HEK293 (cell line): ENCODE results near the gene FUOM.
A peak's percentile ranks its signal among the peaks of the same experiment; 100 is the strongest.

Source experiments
- CTCF ChIA-PET: fragments of 350-600 bp; formaldehyde crosslinking; extraction: SDS; loops from one replicate; lab custom pipeline; 2021; ENCODE audit warnings: antibody characterized with exemption; lab: Yijun Ruan, JAX
- POLR2A ChIA-PET: fragments of 300-600 bp; formaldehyde crosslinking; extraction: SDS; loops from one replicate; lab custom pipeline; 2020; ENCODE audit warnings: antibody characterized with exemption, inconsistent platforms; lab: Yijun Ruan, JAX
- H3K27ac ChIP-seq: fragments of 200-500 bp; sonication (Bioruptor generic); 2 replicates; pipeline ENCODE4 v1.5.1; 2014; ENCODE audit warnings: low read depth, low read length, control low read depth, inconsistent platforms; ENCODE audit errors: extremely low read depth
- H3K36me3 ChIP-seq, 2 experiments: fragments of 200-500 bp in 1 of 2; sonication (Bioruptor generic) in 1 of 2; 1 replicate in 1 of 2; 2 replicates in 1 of 2; pipeline ENCODE4 v1.5.1; 2014 to 2017; ENCODE audit warnings: inconsistent platforms in 2 of 2, low read length in 2 of 2; ENCODE audit not compliant: control insufficient read depth in 2 of 2, insufficient read depth in 1 of 2
- H3K4me1 ChIP-seq: fragments of 200-500 bp; sonication (Bioruptor generic); 2 replicates; pipeline ENCODE4 v1.5.1; 2014; ENCODE audit warnings: mild to moderate bottlenecking, low read length, inconsistent platforms; ENCODE audit not compliant: control insufficient read depth, insufficient read depth
- H3K4me3 ChIP-seq: 2 replicates; pipeline ENCODE4 v1.5.1; 2011; ENCODE audit warnings: low read depth, mild to moderate bottlenecking, control low read depth, low read length, moderate library complexity
- H3K9me3 ChIP-seq: fragments of 200-500 bp; sonication (Bioruptor generic); 2 replicates; pipeline ENCODE4 v1.5.1; 2014; ENCODE audit warnings: low read depth, low read length, inconsistent platforms; ENCODE audit not compliant: control insufficient read depth, insufficient read depth
- EGR2 ChIP-seq: fragments of 450-650 bp; formaldehyde crosslinking; IDR thresholded peaks from 2 replicates; pipeline ENCODE4 v1.5.1; 2016; ENCODE audit warnings: low read depth, missing biosample characterization, missing genetic modification characterization
- HOXC10 ChIP-seq: sonication (generic); formaldehyde crosslinking; IDR thresholded peaks from 2 replicates; pipeline ENCODE4 v1.8.1; 2023; ENCODE audit warnings: mild to moderate bottlenecking, missing genetic modification reagents
- KLF10 ChIP-seq: fragments of 450-650 bp; IDR thresholded peaks from 2 replicates; pipeline ENCODE4 v1.5.1; 2018; ENCODE audit warnings: missing biosample characterization, mild to moderate bottlenecking, missing genetic modification characterization
- KLF17 ChIP-seq: fragments of 450-650 bp; formaldehyde crosslinking; IDR thresholded peaks from 2 replicates; pipeline ENCODE4 v1.5.1; 2016; ENCODE audit warnings: missing biosample characterization, missing genetic modification characterization
- KLF8 ChIP-seq: fragments of 450-650 bp; formaldehyde crosslinking; IDR thresholded peaks from 2 replicates; pipeline ENCODE4 v1.5.1; 2016; ENCODE audit warnings: missing biosample characterization, missing genetic modification characterization
- KLF9 ChIP-seq: fragments of 450-650 bp; formaldehyde crosslinking; IDR thresholded peaks from 2 replicates; pipeline ENCODE4 v1.5.1; 2016; ENCODE audit warnings: missing biosample characterization, missing genetic modification characterization, low read depth
- MYNN ChIP-seq: fragments of 450-650 bp; formaldehyde crosslinking; IDR thresholded peaks from 2 replicates; pipeline ENCODE4 v1.5.1; 2016; ENCODE audit warnings: missing biosample characterization, missing genetic modification characterization, borderline replicate concordance
- SP2 ChIP-seq: fragments of 450-650 bp; formaldehyde crosslinking; IDR thresholded peaks from 2 replicates; pipeline ENCODE4 v1.5.1; 2016; ENCODE audit warnings: missing biosample characterization, missing genetic modification characterization
- ZFHX2 ChIP-seq: fragments of 450-650 bp; formaldehyde crosslinking; conservative IDR thresholded peaks from 2 replicates; pipeline ENCODE4 v1.5.1; 2016; ENCODE audit warnings: missing biosample characterization, missing genetic modification characterization
- ZFP3 ChIP-seq: fragments of 450-650 bp; formaldehyde crosslinking; IDR thresholded peaks from 2 replicates; pipeline ENCODE4 v1.5.1; 2016; ENCODE audit warnings: low read depth, missing biosample characterization, missing genetic modification characterization
- ZNF146 ChIP-seq: fragments of 450-650 bp; formaldehyde crosslinking; IDR thresholded peaks from 2 replicates; pipeline ENCODE4 v1.5.1; 2016; ENCODE audit warnings: missing biosample characterization, missing genetic modification characterization
- ZNF157 ChIP-seq: fragments of 450-650 bp; formaldehyde crosslinking; IDR thresholded peaks from 2 replicates; pipeline ENCODE4 v1.5.1; 2016; ENCODE audit warnings: missing biosample characterization, missing genetic modification characterization
- ZNF398 ChIP-seq: fragments of 450-650 bp; formaldehyde crosslinking; IDR thresholded peaks from 2 replicates; pipeline ENCODE4 v1.5.1; 2017; ENCODE audit warnings: missing biosample characterization, missing genetic modification characterization
- ZNF433 ChIP-seq: fragments of 450-650 bp; formaldehyde crosslinking; IDR thresholded peaks from 2 replicates; pipeline ENCODE4 v1.5.1; 2016; ENCODE audit warnings: missing biosample characterization, missing genetic modification characterization, low read depth
- ZNF530 ChIP-seq: fragments of 450-650 bp; formaldehyde crosslinking; IDR thresholded peaks from 2 replicates; pipeline ENCODE4 v1.5.1; 2016; ENCODE audit warnings: low read depth, missing biosample characterization, missing genetic modification characterization
- ZNF585B ChIP-seq: fragments of 450-650 bp; formaldehyde crosslinking; IDR thresholded peaks from 2 replicates; pipeline ENCODE4 v1.5.1; 2016; ENCODE audit warnings: missing biosample characterization, missing genetic modification characterization
- ZNF623 ChIP-seq: fragments of 450-650 bp; formaldehyde crosslinking; IDR thresholded peaks from 2 replicates; pipeline ENCODE4 v1.5.1; 2016; ENCODE audit warnings: missing biosample characterization, missing genetic modification characterization
- ZNF704 ChIP-seq: fragments of 450-650 bp; formaldehyde crosslinking; IDR thresholded peaks from 2 replicates; pipeline ENCODE4 v1.5.1; 2016; ENCODE audit warnings: missing biosample characterization, missing genetic modification characterization
- ZSCAN23 ChIP-seq: fragments of 450-650 bp; formaldehyde crosslinking; IDR thresholded peaks from 2 replicates; pipeline ENCODE4 v1.5.1; 2016; ENCODE audit warnings: missing biosample characterization, missing genetic modification characterization
- ZSCAN5A ChIP-seq: fragments of 450-650 bp; formaldehyde crosslinking; IDR thresholded peaks from 2 replicates; pipeline ENCODE4 v1.5.1; 2016; ENCODE audit warnings: missing biosample characterization, missing genetic modification characterization
- TF ChIP-seq, protein P1 (sequence below): fragments of 450-650 bp; formaldehyde crosslinking; IDR thresholded peaks from 2 replicates; pipeline ENCODE4 v1.5.1; 2016; ENCODE audit warnings: missing biosample characterization, missing genetic modification characterization
- TF ChIP-seq, protein P2 (sequence below): fragments of 450-650 bp; IDR thresholded peaks from 2 replicates; pipeline ENCODE4 v1.5.1; 2018; ENCODE audit warnings: missing biosample characterization, mild to moderate bottlenecking, missing genetic modification characterization
- TF ChIP-seq, protein P3 (sequence below): fragments of 450-650 bp; formaldehyde crosslinking; IDR thresholded peaks from 2 replicates; pipeline ENCODE4 v1.5.1; 2016; ENCODE audit warnings: missing biosample characterization, missing genetic modification characterization

FUOM gene

GRCh38 chr10:133362846-133363245 is 5.0 kb upstream of the FUOM start:
- ChIA-PET POLR2A (interaction anchor here (0.6 to 2.6 kb wide), 2 partner anchors 10 to 20 kb away, joined by 4 to 16 read pairs; partner anchors contain the start of gene ECHS1), CTCF (interaction anchor here (4.2 kb wide), 1 partner anchor 33 kb away, joined by 27 read pairs; no protein-coding TSS in a partner anchor)
- Histone ChIP-seq H3K4me1 (peaks cover 4% of the 10 kb centered on the region; the same call in 1 of the 2 replicates), H3K9me3 (no peaks in the 10 kb centered on the region), H3K4me3 (no peak overlapping the region), H3K27ac (no peak overlapping the region), H3K36me3 (peaks cover 0 to 49% of the 10 kb centered on the region in 2 experiments; a peak in 2 of 3 replicates)
- no peak for TF ChIP-seq KLF8 (tag by site-specific recombination)
- TF ChIP-seq ZNF433 (tag by site-specific recombination): no peak
- TF ChIP-seq ZNF704 (tag by site-specific recombination): no peak
- no peak for TF ChIP-seq HOXC10 (CRISPR knock-in tag)
- TF ChIP-seq ZNF530: no peak
- no peak for TF ChIP-seq MYNN (tag by site-specific recombination)
- TF ChIP-seq ZNF585B (tag by site-specific recombination): no peak
- TF ChIP-seq KLF9 (tag by site-specific recombination): no peak
- no peak for TF ChIP-seq ZNF623 (tag by site-specific recombination)
- TF ChIP-seq, protein P1, sequence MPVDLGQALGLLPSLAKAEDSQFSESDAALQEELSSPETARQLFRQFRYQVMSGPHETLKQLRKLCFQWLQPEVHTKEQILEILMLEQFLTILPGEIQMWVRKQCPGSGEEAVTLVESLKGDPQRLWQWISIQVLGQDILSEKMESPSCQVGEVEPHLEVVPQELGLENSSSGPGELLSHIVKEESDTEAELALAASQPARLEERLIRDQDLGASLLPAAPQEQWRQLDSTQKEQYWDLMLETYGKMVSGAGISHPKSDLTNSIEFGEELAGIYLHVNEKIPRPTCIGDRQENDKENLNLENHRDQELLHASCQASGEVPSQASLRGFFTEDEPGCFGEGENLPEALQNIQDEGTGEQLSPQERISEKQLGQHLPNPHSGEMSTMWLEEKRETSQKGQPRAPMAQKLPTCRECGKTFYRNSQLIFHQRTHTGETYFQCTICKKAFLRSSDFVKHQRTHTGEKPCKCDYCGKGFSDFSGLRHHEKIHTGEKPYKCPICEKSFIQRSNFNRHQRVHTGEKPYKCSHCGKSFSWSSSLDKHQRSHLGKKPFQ (tag by site-specific recombination): no peak
- TF ChIP-seq ZNF157 (tag by site-specific recombination): no peak
- no peak for TF ChIP-seq ZFP3 (tag by site-specific recombination)
- TF ChIP-seq ZNF398 (tag by site-specific recombination): no peak
- TF ChIP-seq SP2 (tag by site-specific recombination): no peak

DNA sequence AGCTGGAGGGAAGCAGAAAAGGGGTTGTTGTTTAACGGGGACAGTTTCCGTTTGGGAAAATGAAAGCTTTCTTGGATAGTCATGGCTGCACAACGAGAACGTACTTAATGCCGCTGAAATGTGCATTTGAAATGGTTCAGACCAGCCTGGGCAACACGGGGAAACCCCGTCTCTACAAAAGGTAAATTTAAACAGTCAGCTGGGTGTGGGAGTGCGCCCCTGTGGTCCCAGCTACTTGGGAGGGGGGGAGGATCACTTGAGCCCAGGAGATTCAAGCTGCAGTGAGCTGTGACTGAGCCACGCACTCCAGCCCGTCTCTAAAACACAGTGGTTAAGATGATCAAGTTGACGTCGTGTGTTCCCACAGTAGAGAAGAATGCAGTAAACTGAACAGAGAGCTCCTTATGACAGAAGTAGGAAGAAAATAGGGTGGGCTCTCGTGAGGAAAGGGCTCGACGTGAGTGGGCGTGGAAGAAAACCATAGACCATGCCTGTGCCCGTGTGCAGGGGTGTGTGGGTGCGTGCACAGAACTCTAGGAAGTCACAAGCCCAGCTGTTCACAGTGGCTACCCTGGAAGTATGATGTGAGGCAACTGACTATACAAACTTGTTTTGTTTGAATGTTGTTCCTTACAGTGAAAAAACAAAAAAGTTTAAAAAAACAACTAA is 4.1 kb upstream of the FUOM start:
- ChIA-PET CTCF (interaction anchor here (1.1 to 4.2 kb wide), 2 partner anchors 11 to 32 kb away, joined by 3 to 27 read pairs; no protein-coding TSS in a partner anchor), POLR2A (interaction anchor here (0.9 to 2.6 kb wide), 3 partner anchors 9 to 16 kb away, joined by 3 to 16 read pairs (median 3); partner anchors contain the start of gene ECHS1)
- no peaks in the 10 kb centered on the region for H3K9me3 ChIP-seq
- no peak overlapping the region for H3K27ac ChIP-seq
- peaks cover 4% of the 10 kb centered on the region; the same call in 1 of the 2 replicates for H3K4me1 ChIP-seq
- H3K36me3 ChIP-seq: peaks cover 0 to 47% of the 10 kb centered on the region in 2 experiments; a peak in 2 of 3 replicates
- H3K4me3 ChIP-seq: no peak overlapping the region
- TF ChIP-seq KLF10 (tag by site-specific recombination) (no peak), KLF17 (tag by site-specific recombination) (no peak), EGR2 (tag by site-specific recombination) (peak; percentile 63), ZSCAN5A (tag by site-specific recombination) (no peak), ZSCAN23 (tag by site-specific recombination) (no peak), ZNF146 (tag by site-specific recombination) (no peak), HOXC10 (CRISPR knock-in tag) (no peak), ZFHX2 (tag by site-specific recombination) (0 out of 2 replicates have a peak, but pooled peaks have one; percentile 18)
- TF ChIP-seq, protein P2, sequence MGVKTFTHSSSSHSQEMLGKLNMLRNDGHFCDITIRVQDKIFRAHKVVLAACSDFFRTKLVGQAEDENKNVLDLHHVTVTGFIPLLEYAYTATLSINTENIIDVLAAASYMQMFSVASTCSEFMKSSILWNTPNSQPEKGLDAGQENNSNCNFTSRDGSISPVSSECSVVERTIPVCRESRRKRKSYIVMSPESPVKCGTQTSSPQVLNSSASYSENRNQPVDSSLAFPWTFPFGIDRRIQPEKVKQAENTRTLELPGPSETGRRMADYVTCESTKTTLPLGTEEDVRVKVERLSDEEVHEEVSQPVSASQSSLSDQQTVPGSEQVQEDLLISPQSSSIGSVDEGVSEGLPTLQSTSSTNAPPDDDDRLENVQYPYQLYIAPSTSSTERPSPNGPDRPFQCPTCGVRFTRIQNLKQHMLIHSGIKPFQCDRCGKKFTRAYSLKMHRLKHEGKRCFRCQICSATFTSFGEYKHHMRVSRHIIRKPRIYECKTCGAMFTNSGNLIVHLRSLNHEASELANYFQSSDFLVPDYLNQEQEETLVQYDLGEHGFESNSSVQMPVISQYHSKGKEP: no peak
- TF ChIP-seq, protein P3, sequence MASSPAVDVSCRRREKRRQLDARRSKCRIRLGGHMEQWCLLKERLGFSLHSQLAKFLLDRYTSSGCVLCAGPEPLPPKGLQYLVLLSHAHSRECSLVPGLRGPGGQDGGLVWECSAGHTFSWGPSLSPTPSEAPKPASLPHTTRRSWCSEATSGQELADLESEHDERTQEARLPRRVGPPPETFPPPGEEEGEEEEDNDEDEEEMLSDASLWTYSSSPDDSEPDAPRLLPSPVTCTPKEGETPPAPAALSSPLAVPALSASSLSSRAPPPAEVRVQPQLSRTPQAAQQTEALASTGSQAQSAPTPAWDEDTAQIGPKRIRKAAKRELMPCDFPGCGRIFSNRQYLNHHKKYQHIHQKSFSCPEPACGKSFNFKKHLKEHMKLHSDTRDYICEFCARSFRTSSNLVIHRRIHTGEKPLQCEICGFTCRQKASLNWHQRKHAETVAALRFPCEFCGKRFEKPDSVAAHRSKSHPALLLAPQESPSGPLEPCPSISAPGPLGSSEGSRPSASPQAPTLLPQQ (tag by site-specific recombination): no peak
